Retinal pigment epithelial cell (primary cell): ENCODE results near the gene ABCC3.
A peak's percentile ranks its signal among the peaks of the same experiment; 100 is the strongest.

Experiments
- DNase-seq: peaks from one replicate; pipeline ENCODE4 v3.0.0-alpha.2; 2010; ENCODE audit warnings: low read depth
- H3K4me3 ChIP-seq: 2 replicates; pipeline ENCODE4 v1.5.1; 2011; ENCODE audit warnings: mild to moderate bottlenecking, low read length, control low read depth, moderate library complexity
- TF ChIP-seq, protein P1 (sequence below): conservative IDR thresholded peaks from 2 replicates; pipeline ENCODE4 v1.5.1; 2011; ENCODE audit warnings: low read depth, low read length, control low read depth, inconsistent platforms

Gene ABCC3, protein sequence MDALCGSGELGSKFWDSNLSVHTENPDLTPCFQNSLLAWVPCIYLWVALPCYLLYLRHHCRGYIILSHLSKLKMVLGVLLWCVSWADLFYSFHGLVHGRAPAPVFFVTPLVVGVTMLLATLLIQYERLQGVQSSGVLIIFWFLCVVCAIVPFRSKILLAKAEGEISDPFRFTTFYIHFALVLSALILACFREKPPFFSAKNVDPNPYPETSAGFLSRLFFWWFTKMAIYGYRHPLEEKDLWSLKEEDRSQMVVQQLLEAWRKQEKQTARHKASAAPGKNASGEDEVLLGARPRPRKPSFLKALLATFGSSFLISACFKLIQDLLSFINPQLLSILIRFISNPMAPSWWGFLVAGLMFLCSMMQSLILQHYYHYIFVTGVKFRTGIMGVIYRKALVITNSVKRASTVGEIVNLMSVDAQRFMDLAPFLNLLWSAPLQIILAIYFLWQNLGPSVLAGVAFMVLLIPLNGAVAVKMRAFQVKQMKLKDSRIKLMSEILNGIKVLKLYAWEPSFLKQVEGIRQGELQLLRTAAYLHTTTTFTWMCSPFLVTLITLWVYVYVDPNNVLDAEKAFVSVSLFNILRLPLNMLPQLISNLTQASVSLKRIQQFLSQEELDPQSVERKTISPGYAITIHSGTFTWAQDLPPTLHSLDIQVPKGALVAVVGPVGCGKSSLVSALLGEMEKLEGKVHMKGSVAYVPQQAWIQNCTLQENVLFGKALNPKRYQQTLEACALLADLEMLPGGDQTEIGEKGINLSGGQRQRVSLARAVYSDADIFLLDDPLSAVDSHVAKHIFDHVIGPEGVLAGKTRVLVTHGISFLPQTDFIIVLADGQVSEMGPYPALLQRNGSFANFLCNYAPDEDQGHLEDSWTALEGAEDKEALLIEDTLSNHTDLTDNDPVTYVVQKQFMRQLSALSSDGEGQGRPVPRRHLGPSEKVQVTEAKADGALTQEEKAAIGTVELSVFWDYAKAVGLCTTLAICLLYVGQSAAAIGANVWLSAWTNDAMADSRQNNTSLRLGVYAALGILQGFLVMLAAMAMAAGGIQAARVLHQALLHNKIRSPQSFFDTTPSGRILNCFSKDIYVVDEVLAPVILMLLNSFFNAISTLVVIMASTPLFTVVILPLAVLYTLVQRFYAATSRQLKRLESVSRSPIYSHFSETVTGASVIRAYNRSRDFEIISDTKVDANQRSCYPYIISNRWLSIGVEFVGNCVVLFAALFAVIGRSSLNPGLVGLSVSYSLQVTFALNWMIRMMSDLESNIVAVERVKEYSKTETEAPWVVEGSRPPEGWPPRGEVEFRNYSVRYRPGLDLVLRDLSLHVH (N-terminal part only)

DNA sequence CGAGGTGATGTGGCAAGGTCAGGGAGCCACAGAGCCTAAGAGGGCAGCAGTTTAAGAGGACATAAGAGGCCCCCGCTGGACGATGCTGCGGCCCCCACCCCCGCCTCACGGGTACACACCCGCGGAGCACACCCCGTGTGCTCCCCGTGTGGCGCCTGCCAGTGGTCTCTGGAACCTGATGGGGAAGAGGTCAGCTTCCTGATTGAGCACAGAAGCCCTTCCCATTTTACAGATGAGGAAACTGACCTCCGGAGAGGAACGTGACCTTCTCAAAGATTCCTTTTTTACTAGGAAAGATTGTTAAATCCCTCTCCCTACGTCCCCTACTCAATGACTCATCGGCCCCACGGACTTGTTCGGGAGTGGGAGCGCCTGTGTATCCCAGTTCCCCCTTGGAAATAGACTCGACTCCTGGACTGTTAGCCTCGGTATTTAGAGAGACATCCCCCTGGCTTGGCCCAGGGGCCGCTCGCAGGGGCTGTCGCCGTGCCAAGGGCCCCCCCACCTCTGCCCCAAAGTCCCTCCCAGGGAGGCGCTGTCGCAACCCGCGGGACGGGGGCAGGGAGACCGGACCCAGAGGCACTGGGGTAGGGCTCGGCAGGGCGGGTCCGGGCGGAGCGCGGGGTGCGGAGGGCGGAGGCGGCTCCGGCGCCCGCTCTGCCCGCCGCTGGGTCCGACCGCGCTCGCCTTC, at the start of gene ABCC3:
Gene ABCC3, plus strand, starts transcription at position 658 of the 691 bp plus-strand sequence. CDS start 56 bp downstream, outside the sequence.
- no peak for DNase-seq
- H3K4me3 ChIP-seq: peak within 1 kb of the TSS; percentile 43
- TF ChIP-seq, protein P1, sequence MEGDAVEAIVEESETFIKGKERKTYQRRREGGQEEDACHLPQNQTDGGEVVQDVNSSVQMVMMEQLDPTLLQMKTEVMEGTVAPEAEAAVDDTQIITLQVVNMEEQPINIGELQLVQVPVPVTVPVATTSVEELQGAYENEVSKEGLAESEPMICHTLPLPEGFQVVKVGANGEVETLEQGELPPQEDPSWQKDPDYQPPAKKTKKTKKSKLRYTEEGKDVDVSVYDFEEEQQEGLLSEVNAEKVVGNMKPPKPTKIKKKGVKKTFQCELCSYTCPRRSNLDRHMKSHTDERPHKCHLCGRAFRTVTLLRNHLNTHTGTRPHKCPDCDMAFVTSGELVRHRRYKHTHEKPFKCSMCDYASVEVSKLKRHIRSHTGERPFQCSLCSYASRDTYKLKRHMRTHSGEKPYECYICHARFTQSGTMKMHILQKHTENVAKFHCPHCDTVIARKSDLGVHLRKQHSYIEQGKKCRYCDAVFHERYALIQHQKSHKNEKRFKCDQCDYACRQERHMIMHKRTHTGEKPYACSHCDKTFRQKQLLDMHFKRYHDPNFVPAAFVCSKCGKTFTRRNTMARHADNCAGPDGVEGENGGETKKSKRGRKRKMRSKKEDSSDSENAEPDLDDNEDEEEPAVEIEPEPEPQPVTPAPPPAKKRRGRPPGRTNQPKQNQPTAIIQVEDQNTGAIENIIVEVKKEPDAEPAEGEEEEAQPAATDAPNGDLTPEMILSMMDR: no peak

DNA sequence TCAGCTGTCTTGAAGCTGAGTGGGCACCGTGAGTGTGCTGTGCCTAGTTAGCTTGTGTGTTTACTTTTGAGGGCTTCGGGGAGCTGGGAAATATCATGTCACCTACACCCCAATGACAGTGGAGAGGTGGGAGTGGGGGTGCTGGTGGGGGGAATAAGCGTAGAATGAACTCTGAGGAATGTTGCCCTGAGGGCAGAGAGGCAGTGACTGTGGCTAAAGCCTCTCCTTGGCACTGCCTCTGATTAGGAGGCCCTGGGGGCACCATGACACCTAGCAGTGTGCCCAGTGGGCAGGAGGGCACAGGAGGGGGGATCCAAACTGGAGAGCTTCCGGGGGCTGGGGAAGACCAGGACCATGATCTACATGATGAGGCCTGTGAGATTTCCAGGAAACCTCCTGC, 49.3 kb upstream of the ABCC3 start:
- no peak overlapping the region for H3K4me3 ChIP-seq
- no peak for DNase-seq

DNA sequence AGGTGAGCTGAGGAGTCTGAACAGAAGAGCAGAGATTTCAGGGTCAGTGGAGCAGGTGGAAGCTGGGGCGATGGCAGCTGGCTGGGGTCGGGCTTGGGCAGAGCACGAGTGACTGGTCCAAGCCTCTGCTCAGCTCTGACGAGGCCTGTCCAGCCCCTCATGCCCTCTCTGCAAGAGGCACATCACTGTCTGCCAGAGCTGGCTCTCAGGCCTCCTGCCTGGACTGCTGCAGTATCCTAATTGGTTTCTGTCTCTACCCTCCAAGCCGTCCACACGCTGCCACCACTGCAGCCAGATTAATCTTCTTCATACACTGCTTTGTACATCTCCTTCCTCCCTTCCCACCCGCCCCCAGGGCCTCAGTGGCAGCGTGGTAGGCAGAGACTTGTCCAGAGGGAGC, 48.8 kb upstream of the ABCC3 start:
- H3K4me3 ChIP-seq: no peak overlapping the region
- DNase-seq: no peak
- TF ChIP-seq, protein P1: no peak

More for the DNA sequence above, 49.3 kb upstream of the ABCC3 start:
- TF ChIP-seq, protein P1: no peak

DNA sequence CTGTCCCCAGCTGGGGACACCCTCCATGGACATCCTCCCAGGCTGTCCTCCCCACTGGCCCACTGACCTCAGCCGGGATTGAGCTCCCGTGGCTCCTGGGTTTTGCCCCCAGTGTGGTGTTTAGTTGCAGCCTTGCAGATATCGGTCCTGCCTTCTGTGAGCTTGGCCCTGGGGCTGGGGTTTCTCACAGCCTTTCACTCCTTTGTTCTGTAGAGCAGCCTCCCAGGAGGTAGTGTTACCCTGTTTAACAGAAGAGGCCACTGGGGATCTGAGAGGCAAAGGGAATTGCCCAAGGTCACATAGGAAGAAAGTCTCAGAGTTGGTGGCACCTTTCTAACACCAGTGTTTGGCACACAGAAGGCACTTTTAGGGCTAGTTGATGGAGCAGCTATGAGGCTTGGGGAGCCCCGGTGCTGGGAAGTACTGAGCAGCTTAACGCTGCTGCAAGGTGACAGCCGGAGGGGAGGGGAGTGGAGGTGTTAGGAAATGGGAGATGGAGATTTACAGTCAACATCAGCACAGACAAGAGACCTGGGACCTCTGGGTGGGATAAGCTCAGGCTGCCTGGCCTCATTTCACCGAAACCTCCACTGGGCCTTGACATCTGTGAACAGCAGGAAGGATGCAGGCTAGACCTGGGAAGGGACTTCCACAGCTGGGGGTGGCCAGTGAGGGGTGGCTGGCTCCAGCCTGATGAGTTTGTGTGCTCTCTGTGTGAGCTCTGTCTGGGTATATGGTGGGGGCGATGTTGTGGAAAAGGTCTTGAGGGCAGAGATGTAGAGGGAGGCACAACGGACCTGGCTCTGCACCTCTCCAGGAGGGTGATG, 48.0 kb upstream of the ABCC3 start:
- no peak for DNase-seq
- H3K4me3 ChIP-seq: no peak overlapping the region
- TF ChIP-seq, protein P1: no peak

DNA sequence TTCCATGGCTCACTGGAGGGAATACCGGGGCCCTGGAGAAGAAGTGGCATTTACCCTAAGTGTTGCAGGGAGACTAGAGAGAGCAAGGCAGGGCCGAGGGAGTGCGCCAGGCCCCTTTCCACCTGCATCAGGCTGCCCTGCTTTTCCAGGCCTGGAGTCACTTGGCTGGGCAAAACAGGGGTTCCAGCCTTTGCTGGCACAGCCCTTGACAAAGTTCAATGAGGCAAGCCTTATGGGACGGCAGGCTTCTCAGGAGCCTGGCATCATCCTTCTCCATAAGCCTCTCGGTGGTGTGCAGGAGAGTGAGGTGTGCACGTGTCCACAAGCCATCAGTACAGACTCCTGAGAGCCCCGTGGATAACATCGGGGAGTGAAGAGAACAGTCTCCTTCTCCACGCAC, 47.1 kb upstream of the ABCC3 start:
- no peak for DNase-seq
- no peak overlapping the region for H3K4me3 ChIP-seq
- TF ChIP-seq, protein P1: no peak
